Right lobe of liver (tissue), 4 donors: ENCODE measurements around the gene SPRY2.

Source experiments
- CTCF ChIP-seq, 4 donors: fragments of 200-600 bp in 3 of 4; fragments of 450-650 bp in 1 of 4; IDR thresholded peaks; one replicate each; pipeline versions ENCODE4 v1.5.1 to v1.8.0; 2016 to 2022; ENCODE audit warnings: antibody characterized with exemption in 4 of 4, mild to moderate bottlenecking in 2 of 4
- POLR2A ChIP-seq: fragments of 450-650 bp; IDR thresholded peaks from one replicate; pipeline ENCODE4 v1.6.1; 2017; ENCODE audit warnings: antibody characterized with exemption, mild to moderate bottlenecking
- donor health status: DM: no; HTN: no; CAD: no.
- donor health status: DM: no; HTN: no; CAD: no.
- donor health status: DM: no; HTN: yes; CAD: no.

DNA sequence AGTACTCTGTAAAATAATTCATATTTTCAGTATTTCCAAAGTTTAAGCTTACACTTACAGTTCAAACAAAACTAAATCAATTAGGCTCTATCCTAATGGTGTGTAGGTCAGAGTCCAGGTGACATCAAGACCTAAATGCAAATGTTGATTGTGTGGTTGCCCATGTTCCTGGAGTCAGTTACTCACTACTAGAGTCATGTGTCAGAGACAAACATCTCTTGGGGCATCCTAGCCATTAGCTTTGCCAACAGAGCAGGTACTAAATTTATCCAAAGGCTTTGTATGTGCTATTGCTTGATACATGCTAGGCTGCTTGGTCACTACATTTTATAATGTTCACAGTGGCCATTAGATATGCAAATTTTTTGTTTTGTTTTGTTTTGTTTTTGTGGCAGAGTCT lies 11.7 kb downstream of the SPRY2 start:
- TF ChIP-seq POLR2A (no peak), CTCF (IDR thresholded peaks at IDR 0.05) (no peak)
